Breast epithelium (tissue), 3 donors: Measurements from ENCODE around the gene SPTLC2.

ENCODE experiments used
- CTCF ChIP-seq, 3 donors: fragments of 450-650 bp; IDR thresholded peaks; one replicate each; pipeline ENCODE4 v1.5.1; 2016 to 2017; ENCODE audit warnings: antibody characterized with exemption in 3 of 3, mild to moderate bottlenecking in 3 of 3, moderate library complexity in 3 of 3
- POLR2A ChIP-seq: fragments of 450-650 bp; IDR thresholded peaks from one replicate; pipeline ENCODE4 v1.6.1; 2016; ENCODE audit warnings: antibody characterized with exemption, mild to moderate bottlenecking, moderate library complexity
- POLR2AphosphoS5 ChIP-seq, 3 donors: sonication (generic); formaldehyde crosslinking; IDR thresholded peaks; one replicate each; pipeline ENCODE4 v1.6.1; 2017; ENCODE audit warnings: antibody characterized with exemption in 3 of 3

GRCh38 chr14:77584809-77585208, 31.6 kb downstream of the SPTLC2 start:
- TF ChIP-seq CTCF (IDR thresholded peaks at IDR 0.05) (no peak), POLR2AphosphoS5 (IDR thresholded peaks at IDR 0.05) (no peak), POLR2A (no peak)
